PFSK-1 (cell line): ENCODE measurements around the gene TAP1.

ENCODE experiments used
- FOXP2 ChIP-seq: optimal IDR thresholded peaks from 2 replicates; pipeline ENCODE3; 2011; ENCODE audit warnings: borderline replicate concordance, control low read depth, inconsistent platforms; ENCODE audit not compliant: insufficient read depth; ENCODE audit errors: extremely low read length, extremely low read depth
- POLR2AphosphoS5 ChIP-seq: IDR thresholded peaks from 2 replicates; pipeline ENCODE4 v1.6.1; 2012; ENCODE audit warnings: low read depth, mild to moderate bottlenecking, control low read depth, low read length, moderate library complexity
- SIN3A ChIP-seq: IDR thresholded peaks from 2 replicates; pipeline ENCODE4 v1.6.1; 2012; ENCODE audit warnings: mild to moderate bottlenecking, low read length, moderate library complexity, borderline replicate concordance; ENCODE audit not compliant: insufficient read depth
- TAF1 ChIP-seq: IDR thresholded peaks from 2 replicates; pipeline ENCODE4 v1.6.1; 2012; ENCODE audit warnings: low read length, control low read depth, borderline replicate concordance; ENCODE audit not compliant: insufficient read depth
- TF ChIP-seq, protein P1 (sequence below), 2 experiments: IDR thresholded peaks; 2 replicates each; pipeline versions ENCODE4 v1.6.1 to v1.8.0; 2011 to 2012; ENCODE audit warnings: low read depth in 2 of 2, low read length in 2 of 2, control low read depth in 1 of 2, inconsistent platforms in 1 of 2, mild to moderate bottlenecking in 1 of 2, moderate library complexity in 1 of 2; ENCODE audit not compliant: insufficient read depth in 1 of 2

DNA sequence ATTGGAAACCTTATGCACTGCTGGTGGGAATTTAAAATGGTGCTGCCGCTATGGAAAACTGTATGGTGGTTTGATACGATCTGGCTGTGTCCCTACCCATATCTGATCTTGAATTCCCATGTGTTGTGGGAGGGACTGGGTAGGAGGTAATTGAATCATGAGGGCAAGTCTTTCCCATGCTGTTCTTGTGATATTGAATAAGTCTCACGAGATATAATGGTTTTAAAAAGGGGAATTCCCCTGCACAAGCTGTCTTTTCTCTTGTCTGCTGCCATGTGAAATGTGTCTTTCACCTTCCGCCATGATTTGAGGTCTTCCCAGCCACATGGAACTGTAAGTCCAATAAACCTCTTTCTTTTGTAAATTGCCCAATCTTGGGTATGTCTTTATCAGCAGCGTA is 19.8 kb downstream of the TAP1 start:
- TF ChIP-seq TAF1 (no peak), POLR2AphosphoS5 (no peak), SIN3A (no peak), FOXP2 (no peak)
- TF ChIP-seq, protein P1, sequence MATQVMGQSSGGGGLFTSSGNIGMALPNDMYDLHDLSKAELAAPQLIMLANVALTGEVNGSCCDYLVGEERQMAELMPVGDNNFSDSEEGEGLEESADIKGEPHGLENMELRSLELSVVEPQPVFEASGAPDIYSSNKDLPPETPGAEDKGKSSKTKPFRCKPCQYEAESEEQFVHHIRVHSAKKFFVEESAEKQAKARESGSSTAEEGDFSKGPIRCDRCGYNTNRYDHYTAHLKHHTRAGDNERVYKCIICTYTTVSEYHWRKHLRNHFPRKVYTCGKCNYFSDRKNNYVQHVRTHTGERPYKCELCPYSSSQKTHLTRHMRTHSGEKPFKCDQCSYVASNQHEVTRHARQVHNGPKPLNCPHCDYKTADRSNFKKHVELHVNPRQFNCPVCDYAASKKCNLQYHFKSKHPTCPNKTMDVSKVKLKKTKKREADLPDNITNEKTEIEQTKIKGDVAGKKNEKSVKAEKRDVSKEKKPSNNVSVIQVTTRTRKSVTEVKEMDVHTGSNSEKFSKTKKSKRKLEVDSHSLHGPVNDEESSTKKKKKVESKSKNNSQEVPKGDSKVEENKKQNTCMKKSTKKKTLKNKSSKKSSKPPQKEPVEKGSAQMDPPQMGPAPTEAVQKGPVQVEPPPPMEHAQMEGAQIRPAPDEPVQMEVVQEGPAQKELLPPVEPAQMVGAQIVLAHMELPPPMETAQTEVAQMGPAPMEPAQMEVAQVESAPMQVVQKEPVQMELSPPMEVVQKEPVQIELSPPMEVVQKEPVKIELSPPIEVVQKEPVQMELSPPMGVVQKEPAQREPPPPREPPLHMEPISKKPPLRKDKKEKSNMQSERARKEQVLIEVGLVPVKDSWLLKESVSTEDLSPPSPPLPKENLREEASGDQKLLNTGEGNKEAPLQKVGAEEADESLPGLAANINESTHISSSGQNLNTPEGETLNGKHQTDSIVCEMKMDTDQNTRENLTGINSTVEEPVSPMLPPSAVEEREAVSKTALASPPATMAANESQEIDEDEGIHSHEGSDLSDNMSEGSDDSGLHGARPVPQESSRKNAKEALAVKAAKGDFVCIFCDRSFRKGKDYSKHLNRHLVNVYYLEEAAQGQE (IDR thresholded peaks at IDR 0.05; ENCODE audit: insufficient read depth in 1 of 2, low read depth in 2 of 2, low read length in 2 of 2): no peak
